Keratinocyte (primary cell): ENCODE data around the gene TLK1. TPM values are rescaled to one million over a fixed set of nuclear protein-coding genes. Genes with fewer than 3 reads are reported as not detected.
"Not testable (repeated sequence)": the region's sequence is repeated elsewhere in the genome, so short reads cannot be mapped to it uniquely, and the experiment has no call there.

Source experiments
- DNase-seq: peaks from one replicate; pipeline ENCODE4 v3.0.0-alpha.2; 2011; ENCODE audit warnings: low read depth, missing footprints, low spot score
- FAIRE-seq: peaks from 2 replicates; lab custom pipeline; 2011; peaks lifted over from hg19 to GRCh38; lab: Jason Lieb, UNC
- H2AFZ ChIP-seq: 2 replicates; pipeline ENCODE4 v1.6.0; 2012; ENCODE audit warnings: low read length, control low read depth, inconsistent platforms; ENCODE audit not compliant: control insufficient read depth
- H3K27ac ChIP-seq: 2 replicates; pipeline ENCODE4 v1.5.1; 2011; ENCODE audit warnings: low read length; ENCODE audit not compliant: control insufficient read depth, insufficient read depth
- H3K27me3 ChIP-seq: 3 replicates; pipeline ENCODE4 v1.6.0; 2011; ENCODE audit warnings: low read length; ENCODE audit not compliant: control insufficient read depth, insufficient read depth; ENCODE audit errors: extremely low read depth
- H3K36me3 ChIP-seq, 2 experiments: 2 replicates in 1 of 2; 3 replicates in 1 of 2; pipeline ENCODE4 v1.5.1; 2011; ENCODE audit warnings: low read length in 2 of 2, mild to moderate bottlenecking in 1 of 2; ENCODE audit not compliant: control insufficient read depth in 2 of 2, insufficient read depth in 2 of 2; ENCODE audit errors: extremely low read depth in 1 of 2
- H3K4me1 ChIP-seq: 3 replicates; pipeline ENCODE4 v1.5.1; 2011; ENCODE audit warnings: low read length; ENCODE audit not compliant: control insufficient read depth, insufficient read depth; ENCODE audit errors: extremely low read depth
- H3K4me2 ChIP-seq: 3 replicates; pipeline ENCODE4 v1.6.0; 2011; ENCODE audit warnings: low read depth, low read length; ENCODE audit not compliant: control insufficient read depth, insufficient read depth; ENCODE audit errors: extremely low read depth
- H3K4me3 ChIP-seq, 3 experiments: fragments of 200-600 bp in 1 of 3; sonication (generic) in 1 of 3; 2 replicates in 2 of 3; 3 replicates in 1 of 3; pipeline ENCODE4 v1.5.1; 2011 to 2016; ENCODE audit warnings: low read length in 3 of 3, mild to moderate bottlenecking in 3 of 3, control low read depth in 2 of 3, inconsistent platforms in 1 of 3, low read depth in 1 of 3, mixed read lengths in 1 of 3, mixed run types in 1 of 3, moderate library complexity in 1 of 3; ENCODE audit not compliant: control insufficient read depth in 2 of 3, insufficient read depth in 2 of 3; ENCODE audit errors: extremely low read depth in 1 of 3
- H3K79me2 ChIP-seq: 2 replicates; pipeline ENCODE4 v1.6.0; 2012; ENCODE audit warnings: low read length; ENCODE audit not compliant: control insufficient read depth, insufficient read depth
- H3K9ac ChIP-seq: 3 replicates; pipeline ENCODE4 v1.6.0; 2011; ENCODE audit warnings: low read length; ENCODE audit not compliant: control insufficient read depth, insufficient read depth; ENCODE audit errors: extremely low read depth
- H3K9me1 ChIP-seq: 3 replicates; pipeline ENCODE4 v1.6.0; 2011; ENCODE audit warnings: low read length; ENCODE audit not compliant: control insufficient read depth, insufficient read depth; ENCODE audit errors: extremely low read depth
- H3K9me3 ChIP-seq: 2 replicates; pipeline ENCODE4 v1.5.1; 2012; ENCODE audit warnings: low read depth, low read length; ENCODE audit not compliant: control insufficient read depth
- H4K20me1 ChIP-seq: 3 replicates; pipeline ENCODE4 v1.6.0; 2011; ENCODE audit warnings: low read length; ENCODE audit not compliant: control insufficient read depth, insufficient read depth; ENCODE audit errors: extremely low read depth
- EZH2 ChIP-seq: IDR thresholded peaks from one replicate; pipeline ENCODE4 v1.6.1; 2012; ENCODE audit warnings: inconsistent platforms, mild to moderate bottlenecking, low read length, moderate library complexity
- dilution Hi-C: fragments of 300-500 bp; cut with MboI; formaldehyde crosslinking; loops from one replicate; pipeline ENCODE4 v1.7.0; 2020; ENCODE audit warnings: low sequenced_read_pairs; ENCODE audit not compliant: extremely low pct_ligation_motif_present
- polyA plus RNA-seq, 5 experiments: library from polyadenylated mRNA; depleted of rRNA in 3 of 5; stranded (reverse) in 3 of 5; stranded (forward) in 1 of 5; unstranded in 1 of 5; fragments of >200 nt; gene quantifications; 1 replicate in 1 of 5; 2 replicates in 3 of 5; 3 replicates in 1 of 5; pipeline versions ENCODE4 v1.2.1 to v1.2.3, GENCODE V29; 2011 to 2012; ENCODE audit warnings: missing spikeins in 2 of 5, low read depth in 1 of 5, low replicate concordance in 1 of 5
- TF ChIP-seq, protein P1 (sequence below), 3 experiments: IDR thresholded peaks in 1 of 3; conservative IDR thresholded peaks in 1 of 3; optimal IDR thresholded peaks in 1 of 3; 2 replicates in 2 of 3; 3 replicates in 1 of 3; pipeline versions ENCODE3 to v1.5.1; 2011; ENCODE audit warnings: low read length in 3 of 3, mild to moderate bottlenecking in 3 of 3, moderate library complexity in 2 of 3, control low read depth in 1 of 3, inconsistent platforms in 1 of 3; ENCODE audit not compliant: insufficient read depth in 2 of 3; ENCODE audit errors: extremely low read depth in 1 of 3

Gene TLK1
- polyA plus RNA-seq, 1 donor (not counting 4 experiments of a cell fraction or from before 2014, with no cell fraction given) = 14.7 TPM

DNA sequence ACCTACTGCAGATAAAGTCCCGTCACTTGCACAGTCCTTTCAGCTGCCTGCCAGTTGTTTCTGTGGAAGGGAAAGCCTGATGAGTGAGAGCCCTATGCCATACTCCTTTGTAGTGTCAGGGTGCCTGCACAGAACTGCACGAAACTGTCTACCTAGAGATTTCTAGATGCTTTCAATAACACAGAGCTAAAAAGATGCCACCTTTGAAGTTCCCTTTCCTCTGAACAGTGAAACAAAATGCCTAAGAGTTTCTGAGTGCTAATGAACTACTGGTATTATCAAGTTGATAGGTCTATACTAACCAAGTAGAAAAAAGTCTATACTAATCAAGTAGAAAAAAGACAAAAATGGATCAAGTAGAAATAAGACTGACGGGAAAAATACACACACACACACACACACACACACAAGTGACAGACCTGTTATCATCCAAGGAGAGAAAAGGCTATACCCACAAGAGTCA, 79.0 kb downstream of the TLK1 start:
- no peaks in the 10 kb centered on the region for H3K27me3 ChIP-seq
- H3K79me2 ChIP-seq = peaks cover 31% of the 10 kb centered on the region
- no peaks in the 10 kb centered on the region for H4K20me1 ChIP-seq
- no peak overlapping the region for H3K4me2 ChIP-seq
- no peaks in the 10 kb centered on the region for H3K9me3 ChIP-seq
- dilution Hi-C loops = no loop called here
- H3K4me1 ChIP-seq = peaks cover 3% of the 10 kb centered on the region
- H3K36me3 ChIP-seq = peaks cover 0 to 5% of the 10 kb centered on the region in 2 experiments
- no peak overlapping the region for H3K9ac ChIP-seq
- no peak overlapping the region for H3K27ac ChIP-seq
- H2AFZ ChIP-seq = no peak overlapping the region
- H3K4me3 ChIP-seq = no peak overlapping the region
- DNase-seq (no peak), FAIRE-seq (no peak)
- TF ChIP-seq, protein P1, sequence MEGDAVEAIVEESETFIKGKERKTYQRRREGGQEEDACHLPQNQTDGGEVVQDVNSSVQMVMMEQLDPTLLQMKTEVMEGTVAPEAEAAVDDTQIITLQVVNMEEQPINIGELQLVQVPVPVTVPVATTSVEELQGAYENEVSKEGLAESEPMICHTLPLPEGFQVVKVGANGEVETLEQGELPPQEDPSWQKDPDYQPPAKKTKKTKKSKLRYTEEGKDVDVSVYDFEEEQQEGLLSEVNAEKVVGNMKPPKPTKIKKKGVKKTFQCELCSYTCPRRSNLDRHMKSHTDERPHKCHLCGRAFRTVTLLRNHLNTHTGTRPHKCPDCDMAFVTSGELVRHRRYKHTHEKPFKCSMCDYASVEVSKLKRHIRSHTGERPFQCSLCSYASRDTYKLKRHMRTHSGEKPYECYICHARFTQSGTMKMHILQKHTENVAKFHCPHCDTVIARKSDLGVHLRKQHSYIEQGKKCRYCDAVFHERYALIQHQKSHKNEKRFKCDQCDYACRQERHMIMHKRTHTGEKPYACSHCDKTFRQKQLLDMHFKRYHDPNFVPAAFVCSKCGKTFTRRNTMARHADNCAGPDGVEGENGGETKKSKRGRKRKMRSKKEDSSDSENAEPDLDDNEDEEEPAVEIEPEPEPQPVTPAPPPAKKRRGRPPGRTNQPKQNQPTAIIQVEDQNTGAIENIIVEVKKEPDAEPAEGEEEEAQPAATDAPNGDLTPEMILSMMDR (optimal IDR thresholded peaks at IDR 0.05 in 1 of 3, IDR thresholded peaks at IDR 0.05 in 1 of 3, conservative IDR thresholded peaks at IDR 0.05 in 1 of 3; ENCODE audit: extremely low read depth in 1 of 3, insufficient read depth in 2 of 3, low read length in 3 of 3) = no peak
- no peak for TF ChIP-seq EZH2
- H3K9me1 ChIP-seq = no peaks in the 10 kb centered on the region

DNA sequence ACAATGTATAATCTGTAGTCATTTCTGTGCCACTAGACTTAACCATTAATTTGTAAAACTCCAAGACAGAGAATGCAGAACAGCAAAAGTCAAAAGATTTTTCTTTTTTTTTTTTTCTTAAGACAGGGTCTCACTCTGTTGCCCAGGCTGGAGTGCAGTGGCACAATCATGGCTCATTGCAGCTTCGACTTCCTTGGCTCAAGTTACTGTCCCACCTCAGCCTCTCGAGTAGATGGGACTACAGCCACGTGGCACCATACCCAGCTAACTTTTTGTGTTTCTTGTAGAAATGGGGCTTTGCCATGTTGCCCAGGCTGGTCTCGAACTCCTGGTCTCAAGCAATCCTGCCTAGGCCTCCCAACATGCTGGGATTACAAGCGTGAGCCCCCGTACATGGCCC, 80.1 kb downstream of the TLK1 start:
- DNase-seq (no peak), FAIRE-seq (no peak)
- Histone ChIP-seq H3K79me2 (peaks cover 27% of the 10 kb centered on the region), H3K4me2 (no peak overlapping the region), H3K4me3 (no peak overlapping the region), H3K27ac (no peak overlapping the region), H4K20me1 (no peaks in the 10 kb centered on the region), H3K4me1 (peaks cover 3% of the 10 kb centered on the region), H2AFZ (no peak overlapping the region), H3K9me1 (no peaks in the 10 kb centered on the region), H3K9ac (no peak overlapping the region), H3K36me3 (peaks cover 0 to 7% of the 10 kb centered on the region in 2 experiments), H3K9me3 (no peaks in the 10 kb centered on the region), H3K27me3 (no peaks in the 10 kb centered on the region)
- dilution Hi-C loops = no loop called here
- TF ChIP-seq, protein P1 (optimal IDR thresholded peaks at IDR 0.05 in 1 of 3, IDR thresholded peaks at IDR 0.05 in 1 of 3, conservative IDR thresholded peaks at IDR 0.05 in 1 of 3; ENCODE audit: extremely low read depth in 1 of 3, insufficient read depth in 2 of 3, low read length in 3 of 3) = no peak
- TF ChIP-seq EZH2 = no peak

DNA sequence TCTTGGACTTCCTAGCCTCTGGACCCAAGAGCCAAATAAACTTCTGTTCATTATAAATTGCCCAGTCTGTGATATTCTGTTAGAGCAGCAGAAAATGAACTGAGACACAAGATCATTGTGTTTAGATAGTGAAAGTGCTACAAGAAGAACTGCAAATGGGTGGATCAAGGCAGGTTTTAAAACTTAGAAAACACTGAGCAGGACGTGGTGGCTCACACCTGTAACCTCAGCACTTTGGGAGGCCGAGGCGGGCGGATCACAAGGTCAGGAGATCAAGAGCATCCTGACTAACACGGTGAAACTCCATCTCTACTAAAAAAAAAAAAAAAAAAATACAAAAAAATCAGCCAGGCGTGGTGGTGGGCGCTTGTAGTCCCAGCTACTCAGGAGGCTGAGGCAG, 84.3 kb downstream of the TLK1 start:
- dilution Hi-C loops, FAIRE-seq, H3K9me1 ChIP-seq, H3K9me3 ChIP-seq, H2AFZ ChIP-seq, H3K4me1 ChIP-seq, H3K9ac ChIP-seq, H3K27me3 ChIP-seq, H3K4me2 ChIP-seq, H3K4me3 ChIP-seq, DNase-seq, H3K27ac ChIP-seq, H3K36me3 ChIP-seq, H4K20me1 ChIP-seq: not testable (repeated sequence)
- H3K79me2 ChIP-seq = peaks cover 15% of the 10 kb centered on the region
